Measurements from ENCODE around the gene LITAF. TPM values are rescaled to one million over a fixed set of nuclear protein-coding genes. Genes with fewer than 3 reads are reported as not detected.

The LITAF gene
- total RNA-seq, 1 experiment from 2014 or later = 244 TPM

GRCh38 chr16:11583889-11584565, 2.7 kb downstream of the LITAF start:
- intact Hi-C loops (cut with micrococcal nuclease; ENCODE audit: unreplicated experiment) = loop anchor here (1.0 kb wide), 2 partner anchors 28 to 56 kb away; no protein-coding TSS in a partner anchor
- peak overlapping the region; percentile 54 for H3K27ac ChIP-seq
- ChIA-PET CTCF (interaction anchor here (0.5 to 2.2 kb wide), 3 partner anchors 57 to 214 kb away, joined by 6 to 8 read pairs (median 8); no protein-coding TSS in a partner anchor), POLR2A (ENCODE audit: unreplicated experiment) (interaction anchor here (0.5 to 0.7 kb wide), 5 partner anchors 9 to 146 kb away, joined by 3 to 6 read pairs (median 4); no protein-coding TSS in a partner anchor)
- H3K36me3 ChIP-seq (ENCODE audit: low read depth) = peaks cover 11% of the 10 kb centered on the region; the same call in 1 of the 2 replicates
- TF ChIP-seq CTCF (conservative IDR thresholded peaks at IDR 0.05) (no peak), EZH2 (IDR thresholded peaks at IDR 0.05; ENCODE audit: low read depth) (no peak)
- H3K4me3 ChIP-seq = peak overlapping the region; percentile 89; the same call in 1 of the 2 replicates
- peaks cover 34% of the 10 kb centered on the region; the same call in 1 of the 2 replicates for H3F3A ChIP-seq (ENCODE audit: insufficient read depth, low read depth)
- no TSS peak for BruUV-seq (replicated peaks)
- H3K27me3 ChIP-seq (ENCODE audit: insufficient read depth, low read depth) = no peaks in the 10 kb centered on the region
- H4K20me1 ChIP-seq (ENCODE audit: insufficient read depth) = peaks cover 37% of the 10 kb centered on the region
- DNase-seq = peak in 1 of 2 experiments; percentile 76
- no peaks in the 10 kb centered on the region for H3K9me3 ChIP-seq (ENCODE audit: insufficient read depth, low read depth)
- no peak overlapping the region for H2AFZ ChIP-seq
- no peaks in the 10 kb centered on the region for H3K9me2 ChIP-seq (ENCODE audit: insufficient read depth)
- H3K4me1 ChIP-seq (replicated peaks; ENCODE audit: insufficient read depth) = peaks cover 40% of the 10 kb centered on the region
- peaks cover 77% of the 10 kb centered on the region for H3K79me2 ChIP-seq (ENCODE audit: low read depth)
- peak overlapping the region; percentile 97 for H3K4me2 ChIP-seq

- Histone ChIP-seq H3F3A (ENCODE audit: insufficient read depth, low read depth) (peaks cover 32% of the 10 kb centered on the region; the same call in 1 of the 2 replicates), H3K27me3 (ENCODE audit: insufficient read depth, low read depth) (no peaks in the 10 kb centered on the region), H3K4me1 (replicated peaks; ENCODE audit: insufficient read depth) (peaks cover 40% of the 10 kb centered on the region), H4K20me1 (ENCODE audit: insufficient read depth) (peaks cover 42% of the 10 kb centered on the region), H3K27ac (no peak overlapping the region), H3K36me3 (ENCODE audit: low read depth) (peaks cover 11% of the 10 kb centered on the region; the same call in 1 of the 2 replicates), H2AFZ (no peak overlapping the region), H3K9me3 (ENCODE audit: insufficient read depth, low read depth) (no peaks in the 10 kb centered on the region), H3K4me3 (no peak overlapping the region), H3K9me2 (ENCODE audit: insufficient read depth) (no peaks in the 10 kb centered on the region), H3K4me2 (peak overlapping the region; percentile 97; the same call in 1 of the 2 replicates), H3K79me2 (ENCODE audit: low read depth) (peaks cover 86% of the 10 kb centered on the region)
- DNase-seq = no peak
- intact Hi-C loops (cut with micrococcal nuclease; ENCODE audit: unreplicated experiment) = no loop called here
- BruUV-seq (replicated peaks) = no TSS peak
- TF ChIP-seq CTCF (conservative IDR thresholded peaks at IDR 0.05) = no peak
- TF ChIP-seq EZH2 (IDR thresholded peaks at IDR 0.05; ENCODE audit: low read depth) = no peak
- POLR2A ChIA-PET (ENCODE audit: unreplicated experiment) = interaction anchor here (0.7 kb wide), 1 partner anchor 145 kb away, joined by 3 read pairs; no protein-coding TSS in a partner anchor
- CTCF ChIA-PET = interaction anchor here (0.8 to 2.2 kb wide), 2 partner anchors 52 to 58 kb away, joined by 4 to 8 read pairs; no protein-coding TSS in a partner anchor
Measured at GRCh38 chr16:11583166-11583565, 3.6 kb downstream of the LITAF start.

- H2AFZ ChIP-seq = no peak overlapping the region
- H3K9me2 ChIP-seq (ENCODE audit: insufficient read depth) = no peaks in the 10 kb centered on the region
- H3F3A ChIP-seq (ENCODE audit: insufficient read depth, low read depth) = peaks cover 32% of the 10 kb centered on the region; the same call in 1 of the 2 replicates
- H3K27me3 ChIP-seq (ENCODE audit: insufficient read depth, low read depth) = no peaks in the 10 kb centered on the region
- H3K4me2 ChIP-seq = peak overlapping the region; percentile 97; the same call in 1 of the 2 replicates
- H3K4me3 ChIP-seq = no peak overlapping the region
- no peak overlapping the region for H3K27ac ChIP-seq
- CTCF ChIA-PET = interaction anchor here (0.8 to 2.2 kb wide), 2 partner anchors 51 to 59 kb away, joined by 4 to 8 read pairs; no protein-coding TSS in a partner anchor
- BruUV-seq (replicated peaks) = no TSS peak
- no peaks in the 10 kb centered on the region for H3K9me3 ChIP-seq (ENCODE audit: insufficient read depth, low read depth)
- H3K36me3 ChIP-seq (ENCODE audit: low read depth) = peaks cover 11% of the 10 kb centered on the region; the same call in 1 of the 2 replicates
- DNase-seq = no peak
- peaks cover 51% of the 10 kb centered on the region for H4K20me1 ChIP-seq (ENCODE audit: insufficient read depth)
- no peak for TF ChIP-seq CTCF (conservative IDR thresholded peaks at IDR 0.05)
- TF ChIP-seq EZH2 (IDR thresholded peaks at IDR 0.05; ENCODE audit: low read depth) = no peak
- POLR2A ChIA-PET (ENCODE audit: unreplicated experiment) = interaction anchor here (0.7 kb wide), 1 partner anchor 17 kb away, joined by 6 read pairs; no protein-coding TSS in a partner anchor
- intact Hi-C loops (cut with micrococcal nuclease; ENCODE audit: unreplicated experiment) = no loop called here
- H3K79me2 ChIP-seq (ENCODE audit: low read depth) = peaks cover 90% of the 10 kb centered on the region
- H3K4me1 ChIP-seq (replicated peaks; ENCODE audit: insufficient read depth) = peaks cover 36% of the 10 kb centered on the region
Measured at GRCh38 chr16:11582157-11582814, 4.4 kb downstream of the LITAF start.
